Hepatocyte (in vitro differentiated cells): ENCODE measurements around the gene SLC22A15.

ENCODE experiments used
- CTCF ChIP-seq: fragments of 200-600 bp; sonication (generic); IDR thresholded peaks from 2 replicates; pipeline ENCODE4 v1.5.1; 2016; ENCODE audit warnings: antibody characterized with exemption, mild to moderate bottlenecking; ENCODE audit not compliant: poor library complexity
- EZH2 ChIP-seq: fragments of 200-600 bp; sonication (generic); IDR thresholded peaks from 2 replicates; pipeline ENCODE4 v1.6.1; 2016; ENCODE audit warnings: antibody characterized with exemption, mild to moderate bottlenecking, borderline replicate concordance

- TF ChIP-seq CTCF (no peak), EZH2 (no peak)
Observed at GRCh38 chr1:115969509-115969908, 6.8 kb upstream of the SLC22A15 start.
